GM18499 (cell line): ENCODE measurements around the gene DLGAP1.
"Not testable (repeated sequence)": the region's sequence is repeated elsewhere in the genome, so short reads cannot be mapped to it uniquely, and the experiment has no call there.

ENCODE experiments used
- ATAC-seq: cut with Tn5 transposase; IDR thresholded peaks from one replicate; pipeline ENCODE4 v1.9.1; 2021; ENCODE audit warnings: moderate number of reproducible peaks; ENCODE audit not compliant: insufficient read depth, unreplicated experiment

Gene DLGAP1

GRCh38 chr18:3472681-3473544 lies 982.2 kb downstream of the DLGAP1 start:
- no peak for ATAC-seq

GRCh38 chr18:3472121-3472520 lies 983.0 kb downstream of the DLGAP1 start:
- ATAC-seq = not testable (repeated sequence)

GRCh38 chr18:3471141-3471648 lies 983.9 kb downstream of the DLGAP1 start:
- ATAC-seq = no peak

- no peak for ATAC-seq
Observed at GRCh38 chr18:3468833-3469232, 986.3 kb downstream of the DLGAP1 start.

GRCh38 chr18:3468066-3468705 lies 986.9 kb downstream of the DLGAP1 start:
- no peak for ATAC-seq

- no peak for ATAC-seq
Observed at GRCh38 chr18:3466872-3467271, 988.2 kb downstream of the DLGAP1 start.

- ATAC-seq = no peak
Observed at GRCh38 chr18:3466045-3466444, 989.1 kb downstream of the DLGAP1 start.

GRCh38 chr18:3463051-3463450 lies 992.1 kb downstream of the DLGAP1 start:
- ATAC-seq = no peak

- ATAC-seq = no peak
Observed at GRCh38 chr18:3461704-3462103, 993.4 kb downstream of the DLGAP1 start.

GRCh38 chr18:3460823-3461398 lies 994.2 kb downstream of the DLGAP1 start:
- no peak for ATAC-seq

- peak; percentile 44 for ATAC-seq
Observed at GRCh38 chr18:3458952-3459853, 995.9 kb downstream of the DLGAP1 start.

- no peak for ATAC-seq
Observed at GRCh38 chr18:3458378-3458777, 996.7 kb downstream of the DLGAP1 start.

GRCh38 chr18:3457261-3457724 lies 997.8 kb downstream of the DLGAP1 start:
- ATAC-seq = no peak

GRCh38 chr18:3456686-3457069 lies 998.4 kb downstream of the DLGAP1 start:
- no peak for ATAC-seq

GRCh38 chr18:3455907-3456685 lies 999.0 kb downstream of the DLGAP1 start:
- ATAC-seq = no peak

- no peak for ATAC-seq
Observed at GRCh38 chr18:3455090-3455635, 999.9 kb downstream of the DLGAP1 start.

- no peak for ATAC-seq
Observed at GRCh38 chr18:3454365-3455089, 1000.6 kb downstream of the DLGAP1 start.
